Common myeloid progenitor, CD34-positive (primary cell): ENCODE data around the gene ABAT.

Source experiments
- CTCF ChIA-PET: fragments of 350-600 bp; sonication (Branson Sonifier 250); formaldehyde crosslinking; loops from one replicate; lab custom pipeline; 2021; ENCODE audit warnings: antibody characterized with exemption; lab: Charles Lee
- POLR2A ChIA-PET: fragments of 350-600 bp; sonication (Branson Sonifier 250); formaldehyde crosslinking; loops from one replicate; lab custom pipeline; 2021; ENCODE audit warnings: antibody characterized with exemption; lab: Charles Lee
- DNase-seq, 3 donors: peaks; one replicate each; pipeline versions ENCODE4 v3.0.0 to v3.0.0-alpha.2; 2013
- H3K27ac ChIP-seq, 2 experiments: 1 replicate in 1 of 2; 2 replicates in 1 of 2; pipeline ENCODE4 v1.7.0; 2013; ENCODE audit warnings: inconsistent platforms in 2 of 2, low read length in 2 of 2, mild to moderate bottlenecking in 2 of 2, low read depth in 1 of 2, moderate library complexity in 1 of 2; ENCODE audit not compliant: severe bottlenecking in 2 of 2, insufficient read depth in 1 of 2, poor library complexity in 1 of 2
- H3K27me3 ChIP-seq, 5 experiments: replicated peaks in 2 of 5; 1 replicate in 3 of 5; 2 replicates in 2 of 5; pipeline versions ENCODE4 v1.6.1 to v1.7.0; 2013; ENCODE audit warnings: low read length in 4 of 5, mild to moderate bottlenecking in 2 of 5, moderate library complexity in 2 of 5, inconsistent platforms in 1 of 5; ENCODE audit not compliant: insufficient read depth in 5 of 5, control insufficient read depth in 4 of 5
- H3K36me3 ChIP-seq, 4 experiments: 1 replicate in 2 of 4; 2 replicates in 2 of 4; pipeline versions ENCODE4 v1.6.1 to v1.7.0; 2013; ENCODE audit warnings: low read length in 3 of 4, control low read depth in 1 of 4, mild to moderate bottlenecking in 1 of 4; ENCODE audit not compliant: control insufficient read depth in 4 of 4, insufficient read depth in 4 of 4
- H3K4me1 ChIP-seq, 4 experiments: 1 replicate in 3 of 4; 2 replicates in 1 of 4; pipeline versions ENCODE4 v1.6.1 to v1.7.1; 2013; ENCODE audit warnings: low read length in 3 of 4, mild to moderate bottlenecking in 3 of 4, control low read depth in 1 of 4, inconsistent platforms in 1 of 4, moderate library complexity in 1 of 4; ENCODE audit not compliant: control insufficient read depth in 4 of 4, insufficient read depth in 4 of 4; ENCODE audit errors: control extremely low read depth in 1 of 4
- H3K4me3 ChIP-seq, 7 experiments: 1 replicate in 4 of 7; 2 replicates in 3 of 7; pipeline versions ENCODE4 v1.5.1 to v1.7.0; 2013; ENCODE audit warnings: mild to moderate bottlenecking in 7 of 7, low read length in 6 of 7, moderate library complexity in 6 of 7, inconsistent platforms in 2 of 7, low read depth in 2 of 7, control low read depth in 1 of 7; ENCODE audit not compliant: insufficient read depth in 4 of 7, control insufficient read depth in 1 of 7; ENCODE audit errors: extremely low read depth in 1 of 7
- H3K9me3 ChIP-seq, 5 experiments: 1 replicate in 4 of 5; 2 replicates in 1 of 5; pipeline versions ENCODE4 v1.6.1 to v1.7.1; 2013; ENCODE audit warnings: low read length in 4 of 5, mild to moderate bottlenecking in 2 of 5, inconsistent platforms in 1 of 5, low read depth in 1 of 5, moderate library complexity in 1 of 5; ENCODE audit not compliant: control insufficient read depth in 4 of 5, insufficient read depth in 2 of 5; ENCODE audit errors: control extremely low read depth in 1 of 5
- WGBS: methylation state at CpG from one replicate; pipeline ENCODE4 v1.1.5; 2013; ENCODE audit not compliant: insufficient coverage; 5-methylcytosine and 5-hydroxymethylcytosine counted together

Gene ABAT

GRCh38 chr16:8752706-8753105, 78.3 kb downstream of the ABAT start:
- Histone ChIP-seq H3K4me3 (no peak overlapping the region), H3K4me1 (no peaks in the 10 kb centered on the region), H3K9me3 (no peaks in the 10 kb centered on the region), H3K27me3 (no peaks in the 10 kb centered on the region), H3K27ac (no peak overlapping the region), H3K36me3 (peaks cover 0 to 6% (median under 1%) of the 10 kb centered on the region in 4 experiments)
- ChIA-PET POLR2A (interaction anchor here (0.7 kb wide), 1 partner anchor 55 kb away, joined by 4 read pairs; no protein-coding TSS in a partner anchor), CTCF (no interaction called here)
- no peak for DNase-seq
- no CpG with 5 or more reads among the region's 2 CpGs for WGBS

GRCh38 chr16:8753416-8754054, 79.1 kb downstream of the ABAT start:
- Histone ChIP-seq H3K4me1 (no peaks in the 10 kb centered on the region), H3K36me3 (peaks cover 0 to 8% (median under 1%) of the 10 kb centered on the region in 4 experiments), H3K9me3 (no peaks in the 10 kb centered on the region), H3K27ac (no peak overlapping the region), H3K27me3 (no peaks in the 10 kb centered on the region), H3K4me3 (no peak overlapping the region)
- ChIA-PET POLR2A (no interaction called here), CTCF (interaction anchor here (0.6 kb wide), 1 partner anchor 10 kb away, joined by 3 read pairs; no protein-coding TSS in a partner anchor)
- no peak for DNase-seq
- WGBS: 75% methylated on average over 8 of the region's 9 CpGs

DNA sequence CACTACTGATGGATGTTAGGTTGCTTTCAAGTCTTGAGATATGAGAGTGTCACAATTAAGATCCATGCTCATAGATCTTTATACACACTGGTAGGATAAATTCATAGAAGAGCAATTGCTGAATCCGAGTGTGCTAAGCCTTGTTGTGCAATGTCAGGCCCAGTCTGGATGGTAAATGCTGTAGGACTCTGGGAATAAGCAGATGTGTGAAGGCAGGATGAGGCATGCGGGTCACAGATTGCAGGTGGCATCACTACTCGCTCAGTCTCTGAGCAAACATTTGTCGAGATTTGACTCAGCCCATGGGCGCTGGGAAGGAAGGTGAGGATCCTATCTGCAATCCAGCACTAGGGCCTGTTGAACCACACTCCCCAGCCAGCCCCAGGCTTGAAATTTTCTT, 82.3 kb downstream of the ABAT start:
- WGBS: 90% methylated on average over 2 of the region's 5 CpGs
- Histone ChIP-seq H3K4me1 (no peaks in the 10 kb centered on the region), H3K9me3 (no peaks in the 10 kb centered on the region), H3K4me3 (no peak overlapping the region), H3K27ac (no peak overlapping the region), H3K36me3 (peaks cover 0 to 12% (median under 1%) of the 10 kb centered on the region in 4 experiments), H3K27me3 (no peaks in the 10 kb centered on the region)
- no peak for DNase-seq
- POLR2A ChIA-PET: no interaction called here
- CTCF ChIA-PET: no interaction called here

DNA sequence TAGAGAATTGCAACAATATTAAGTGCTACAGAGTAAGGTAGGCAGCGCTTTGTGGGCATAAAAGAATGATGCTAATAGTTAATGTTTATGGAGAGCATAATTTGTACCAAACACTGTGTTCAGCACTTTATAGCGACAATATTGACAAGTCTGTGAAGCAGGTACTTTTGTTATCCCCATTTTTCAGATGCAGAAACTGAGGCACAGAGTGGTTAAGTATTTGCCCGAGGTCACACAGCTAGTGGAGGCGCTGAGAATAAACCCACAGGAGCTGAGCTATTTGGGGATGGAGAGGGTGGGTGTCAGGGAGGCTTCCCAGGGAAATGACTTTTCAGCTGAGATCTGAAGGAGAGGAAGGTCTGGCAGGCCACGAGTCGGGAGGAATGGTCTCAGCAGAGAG, 83.6 kb downstream of the ABAT start:
- Histone ChIP-seq H3K27ac (no peak overlapping the region), H3K9me3 (no peaks in the 10 kb centered on the region), H3K27me3 (no peaks in the 10 kb centered on the region), H3K4me1 (no peaks in the 10 kb centered on the region), H3K36me3 (peaks cover 0 to 10% (median 0%) of the 10 kb centered on the region in 4 experiments), H3K4me3 (no peak overlapping the region)
- no peak for DNase-seq
- WGBS: 100% methylated on average over 4 of the region's 6 CpGs
- ChIA-PET POLR2A (no interaction called here), CTCF (no interaction called here)

GRCh38 chr16:8760021-8760420, 85.6 kb downstream of the ABAT start:
- no peaks in the 10 kb centered on the region for H3K9me3 ChIP-seq
- POLR2A ChIA-PET: no interaction called here
- H3K4me1 ChIP-seq: no peaks in the 10 kb centered on the region
- H3K27ac ChIP-seq: no peak overlapping the region
- CTCF ChIA-PET: no interaction called here
- H3K4me3 ChIP-seq: no peak overlapping the region
- no peak for DNase-seq
- H3K27me3 ChIP-seq: no peaks in the 10 kb centered on the region
- 91% methylated on average over 5 of the region's 10 CpGs for WGBS
- H3K36me3 ChIP-seq: peaks cover 0 to 10% (median 0%) of the 10 kb centered on the region in 4 experiments

- ChIA-PET POLR2A (no interaction called here), CTCF (no interaction called here)
- DNase-seq: no peak
- Histone ChIP-seq H3K4me3 (no peak overlapping the region), H3K36me3 (peaks cover 0 to 10% (median 0%) of the 10 kb centered on the region in 4 experiments), H3K27ac (no peak overlapping the region), H3K27me3 (no peaks in the 10 kb centered on the region), H3K4me1 (no peaks in the 10 kb centered on the region), H3K9me3 (no peaks in the 10 kb centered on the region)
- WGBS: 90% methylated on average over 4 of the region's 6 CpGs
These were observed 86.7 kb downstream of the ABAT start for GRCh38 chr16:8761078-8761477.

DNA sequence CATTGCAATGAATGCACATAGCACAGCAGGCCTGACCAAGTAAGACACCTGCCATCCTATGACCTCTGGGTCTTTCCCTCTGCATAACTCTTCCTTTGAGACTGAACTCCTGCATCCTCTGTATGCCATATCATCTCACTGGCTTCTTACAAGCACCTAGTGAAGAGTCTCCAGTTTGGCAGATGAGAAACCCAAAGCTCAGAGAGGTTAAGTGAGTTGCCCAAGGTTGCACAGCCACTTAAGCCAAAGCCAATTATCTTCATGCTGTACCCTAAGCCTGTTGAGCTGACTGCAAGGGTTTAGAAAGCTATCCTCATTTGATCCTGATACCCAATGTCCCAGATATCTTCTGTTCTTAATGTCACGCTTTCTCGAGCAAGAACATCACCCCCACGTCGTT, 87.8 kb downstream of the ABAT start:
- no peaks in the 10 kb centered on the region for H3K4me1 ChIP-seq
- no peaks in the 10 kb centered on the region for H3K27me3 ChIP-seq
- no peak overlapping the region for H3K4me3 ChIP-seq
- DNase-seq: no peak
- H3K27ac ChIP-seq: no peak overlapping the region
- H3K9me3 ChIP-seq: no peaks in the 10 kb centered on the region
- ChIA-PET POLR2A (interaction anchor here (0.6 kb wide), 1 partner anchor 31 kb away, joined by 3 read pairs; no protein-coding TSS in a partner anchor), CTCF (no interaction called here)
- H3K36me3 ChIP-seq: peaks cover 0 to 11% (median 0%) of the 10 kb centered on the region in 4 experiments
- 100% methylated on average over 4 of the region's 4 CpGs for WGBS
